GM23338 (cell line): ENCODE data around the gene TMPRSS11D.

Source experiments
- EZH2 ChIP-seq: fragments of 200-600 bp; sonication (generic); IDR thresholded peaks from one replicate; pipeline ENCODE4 v1.8.0; 2017; ENCODE audit warnings: antibody characterized with exemption, mild to moderate bottlenecking, low read depth; ENCODE audit not compliant: unreplicated experiment
- EZH2phosphoT487 ChIP-seq: fragments of 200-600 bp; sonication (generic); IDR thresholded peaks from one replicate; pipeline ENCODE4 v1.8.1; 2018; ENCODE audit warnings: antibody characterized with exemption; ENCODE audit not compliant: unreplicated experiment
- JUNB ChIP-seq: IDR thresholded peaks from one replicate; pipeline ENCODE4 v1.6.1; 2016; ENCODE audit warnings: antibody characterized with exemption; ENCODE audit not compliant: unreplicated experiment
- POLR2AphosphoS5 ChIP-seq: IDR thresholded peaks from 2 replicates; pipeline ENCODE4 v1.6.1; 2016; ENCODE audit warnings: antibody characterized with exemption, low read depth
- REST ChIP-seq: IDR thresholded peaks from one replicate; pipeline ENCODE4 v1.6.1; 2018; ENCODE audit warnings: antibody characterized with exemption; ENCODE audit not compliant: unreplicated experiment
- STAT1 ChIP-seq: IDR thresholded peaks from one replicate; pipeline ENCODE4 v1.6.1; 2016; ENCODE audit warnings: antibody characterized with exemption; ENCODE audit not compliant: unreplicated experiment
- ZNF114 ChIP-seq: fragments of 250-450 bp; sonication (Bioruptor Pico); IDR thresholded peaks from 2 replicates; pipeline ENCODE4 v1.5.0; 2020; ENCODE audit warnings: mild to moderate bottlenecking, moderate library complexity
- TF ChIP-seq, protein P1 (sequence below), 2 experiments: fragments of 200-600 bp in 1 of 2; sonication (generic) in 1 of 2; conservative IDR thresholded peaks; 2 replicates each; pipeline versions ENCODE4 v1.5.1 to v1.6.1; 2016 to 2017; ENCODE audit warnings: antibody characterized with exemption in 2 of 2, low read depth in 2 of 2, mild to moderate bottlenecking in 2 of 2, moderate library complexity in 1 of 2
- TF ChIP-seq, protein P2 (sequence below): IDR thresholded peaks from 2 replicates; pipeline ENCODE4 v1.6.1; 2016; ENCODE audit warnings: antibody characterized with exemption

DNA sequence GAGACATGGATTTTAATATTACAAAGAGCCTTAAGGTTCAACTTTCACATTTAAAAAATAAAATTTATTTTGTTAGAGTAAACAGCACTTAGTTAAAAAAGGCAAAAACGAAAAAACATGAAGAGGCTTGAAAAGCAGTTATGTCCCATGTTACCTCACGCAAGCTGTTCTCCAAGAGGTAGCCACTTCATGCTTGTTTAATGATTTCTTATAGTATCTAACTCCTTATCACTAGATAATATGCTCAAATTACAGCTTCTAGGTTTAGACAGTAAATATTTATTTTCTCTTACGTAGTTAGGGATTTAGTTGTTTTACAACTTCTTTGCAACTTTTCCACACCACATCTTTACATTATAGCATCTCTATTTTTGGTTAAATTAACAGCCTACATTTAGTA lies 27.8 kb upstream of the TMPRSS11D start:
- no peak for TF ChIP-seq EZH2
- TF ChIP-seq, protein P1, sequence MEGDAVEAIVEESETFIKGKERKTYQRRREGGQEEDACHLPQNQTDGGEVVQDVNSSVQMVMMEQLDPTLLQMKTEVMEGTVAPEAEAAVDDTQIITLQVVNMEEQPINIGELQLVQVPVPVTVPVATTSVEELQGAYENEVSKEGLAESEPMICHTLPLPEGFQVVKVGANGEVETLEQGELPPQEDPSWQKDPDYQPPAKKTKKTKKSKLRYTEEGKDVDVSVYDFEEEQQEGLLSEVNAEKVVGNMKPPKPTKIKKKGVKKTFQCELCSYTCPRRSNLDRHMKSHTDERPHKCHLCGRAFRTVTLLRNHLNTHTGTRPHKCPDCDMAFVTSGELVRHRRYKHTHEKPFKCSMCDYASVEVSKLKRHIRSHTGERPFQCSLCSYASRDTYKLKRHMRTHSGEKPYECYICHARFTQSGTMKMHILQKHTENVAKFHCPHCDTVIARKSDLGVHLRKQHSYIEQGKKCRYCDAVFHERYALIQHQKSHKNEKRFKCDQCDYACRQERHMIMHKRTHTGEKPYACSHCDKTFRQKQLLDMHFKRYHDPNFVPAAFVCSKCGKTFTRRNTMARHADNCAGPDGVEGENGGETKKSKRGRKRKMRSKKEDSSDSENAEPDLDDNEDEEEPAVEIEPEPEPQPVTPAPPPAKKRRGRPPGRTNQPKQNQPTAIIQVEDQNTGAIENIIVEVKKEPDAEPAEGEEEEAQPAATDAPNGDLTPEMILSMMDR (conservative IDR thresholded peaks at IDR 0.05; ENCODE audit: low read depth in 2 of 2), result no peak
- TF ChIP-seq EZH2phosphoT487, result no peak
- TF ChIP-seq ZNF114 (CRISPR knock-in tag), result no peak
- no peak for TF ChIP-seq POLR2AphosphoS5
- TF ChIP-seq JUNB, result no peak
- TF ChIP-seq REST, result no peak
- TF ChIP-seq, protein P2, sequence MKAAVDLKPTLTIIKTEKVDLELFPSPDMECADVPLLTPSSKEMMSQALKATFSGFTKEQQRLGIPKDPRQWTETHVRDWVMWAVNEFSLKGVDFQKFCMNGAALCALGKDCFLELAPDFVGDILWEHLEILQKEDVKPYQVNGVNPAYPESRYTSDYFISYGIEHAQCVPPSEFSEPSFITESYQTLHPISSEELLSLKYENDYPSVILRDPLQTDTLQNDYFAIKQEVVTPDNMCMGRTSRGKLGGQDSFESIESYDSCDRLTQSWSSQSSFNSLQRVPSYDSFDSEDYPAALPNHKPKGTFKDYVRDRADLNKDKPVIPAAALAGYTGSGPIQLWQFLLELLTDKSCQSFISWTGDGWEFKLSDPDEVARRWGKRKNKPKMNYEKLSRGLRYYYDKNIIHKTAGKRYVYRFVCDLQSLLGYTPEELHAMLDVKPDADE, result no peak
- no peak for TF ChIP-seq STAT1
